ENCODE data around the gene FOXL2.

DNA sequence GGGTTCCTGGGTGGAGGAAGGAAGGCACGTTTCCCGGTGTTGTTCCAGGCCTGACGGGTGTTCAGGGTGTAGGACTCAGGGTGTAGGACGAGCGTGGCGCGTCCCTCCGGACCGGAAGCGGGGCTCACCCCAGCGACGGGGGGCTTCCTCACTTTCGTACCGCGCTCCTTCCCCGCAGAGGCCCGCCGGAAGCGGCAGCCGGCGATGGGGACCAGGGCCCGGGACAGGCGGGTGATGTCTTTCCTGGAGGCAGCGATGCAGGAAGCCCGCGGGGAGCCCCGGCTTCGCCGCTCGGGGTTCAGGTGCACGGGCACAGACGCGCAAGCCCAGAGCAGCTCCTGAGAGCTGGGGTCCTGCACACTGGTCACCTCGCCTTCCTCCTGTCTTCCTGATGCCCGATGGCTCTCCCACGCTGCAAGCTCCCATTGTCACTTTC, 13.5 kb upstream of the FOXL2 start:
- TF ChIP-seq POLR2A (IDR thresholded peaks at IDR 0.05) (no peak), CTCF (IDR thresholded peaks at IDR 0.05) (no peak), POLR2AphosphoS5 (IDR thresholded peaks at IDR 0.05) (no peak), EP300 (IDR thresholded peaks at IDR 0.05) (no peak)
